ENCODE results near the gene NFYB.

NFYB gene

DNA sequence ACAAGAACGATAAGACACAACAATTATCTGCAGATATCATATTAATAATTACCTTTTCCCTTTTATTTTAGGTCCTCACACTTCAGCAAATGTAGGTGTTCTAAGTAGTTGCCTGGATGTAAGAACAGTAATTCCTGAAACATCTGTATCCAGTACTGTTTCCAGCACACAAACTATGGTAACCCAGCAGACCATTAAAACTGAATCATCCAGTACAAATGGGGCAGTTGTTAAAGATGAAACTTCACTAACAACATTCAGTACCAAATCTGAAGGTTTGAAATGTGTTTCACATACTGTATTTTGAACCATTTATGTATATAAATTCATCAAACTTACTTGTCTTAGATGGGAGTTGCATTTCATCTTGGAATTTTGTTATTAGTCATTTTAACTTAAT lies 42.7 kb downstream of the NFYB start:
- no peaks in the 10 kb centered on the region for H3K27me3 ChIP-seq
- no peak for TF ChIP-seq Cebpa-rat (IDR thresholded peaks at IDR 0.05)
- H3K36me3 ChIP-seq, result peaks cover 66% of the 10 kb centered on the region

DNA sequence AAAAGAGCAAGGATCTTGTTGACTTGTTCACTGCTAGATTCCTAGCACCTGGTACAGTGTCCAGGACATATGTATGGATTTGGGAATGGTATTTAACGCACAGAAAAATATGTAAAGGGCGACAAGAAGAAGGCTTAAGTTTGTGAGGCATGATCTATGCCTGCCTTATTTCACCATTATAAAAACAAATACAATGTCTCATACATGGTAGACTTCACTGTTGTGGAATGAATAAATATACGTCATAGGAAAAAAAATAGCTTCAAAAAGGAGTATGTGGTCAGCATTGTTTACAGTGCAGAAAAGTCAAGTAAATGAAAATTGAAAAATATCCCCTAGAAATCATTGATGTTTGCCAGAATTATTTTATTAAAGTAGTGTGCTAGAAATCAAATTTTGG lies 43.7 kb downstream of the NFYB start:
- no peak overlapping the region for H3K9ac ChIP-seq

More for the DNA sequence above, 42.7 kb downstream of the NFYB start:
- Histone ChIP-seq H3K27ac (no peak overlapping the region), H3K9me3 (no peaks in the 10 kb centered on the region), H3K9ac (no peak overlapping the region), H3K4me2 (no peak overlapping the region), H4K20me1 (no peaks in the 10 kb centered on the region), H3K4me3 (no peak overlapping the region), H3K4me1 (no peaks in the 10 kb centered on the region)

DNA sequence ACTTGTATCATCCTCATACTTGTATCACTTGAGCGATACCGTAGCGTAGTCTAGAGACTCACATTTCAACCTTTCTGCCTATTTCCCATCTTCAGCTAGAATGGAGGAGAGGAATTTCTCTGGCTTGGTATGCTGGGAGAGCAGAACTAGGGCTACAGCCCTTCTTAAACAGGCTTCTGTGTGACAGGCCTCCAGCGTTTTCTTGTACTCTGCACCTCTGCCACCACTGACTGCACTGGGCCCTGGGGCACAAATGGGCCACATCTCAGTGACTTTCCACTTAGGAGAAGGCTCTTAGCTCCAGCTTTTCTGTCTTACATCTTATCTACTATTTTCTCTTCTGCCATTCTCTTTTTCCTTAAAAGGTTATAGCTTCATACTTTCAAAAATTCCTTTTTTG lies 46.9 kb downstream of the NFYB start:
- Histone ChIP-seq H3K9ac (no peak overlapping the region), H3K4me2 (no peak overlapping the region), H3K4me1 (no peaks in the 10 kb centered on the region), H4K20me1 (no peaks in the 10 kb centered on the region), H3K4me3 (no peak overlapping the region), H3K9me3 (no peaks in the 10 kb centered on the region), H3K36me3 (peaks cover 68% of the 10 kb centered on the region), H3K27ac (no peak overlapping the region), H3K27me3 (no peaks in the 10 kb centered on the region)
- TF ChIP-seq Cebpa-rat (IDR thresholded peaks at IDR 0.05), result no peak

More for the DNA sequence above, 43.7 kb downstream of the NFYB start:
- H4K20me1 ChIP-seq, result no peaks in the 10 kb centered on the region
- H3K4me2 ChIP-seq, result no peak overlapping the region
- H3K4me1 ChIP-seq, result no peaks in the 10 kb centered on the region
- H3K27ac ChIP-seq, result no peak overlapping the region
- TF ChIP-seq Cebpa-rat (IDR thresholded peaks at IDR 0.05), result no peak
- H3K27me3 ChIP-seq, result no peaks in the 10 kb centered on the region
- peaks cover 64% of the 10 kb centered on the region for H3K36me3 ChIP-seq
- no peaks in the 10 kb centered on the region for H3K9me3 ChIP-seq
- no peak overlapping the region for H3K4me3 ChIP-seq

DNA sequence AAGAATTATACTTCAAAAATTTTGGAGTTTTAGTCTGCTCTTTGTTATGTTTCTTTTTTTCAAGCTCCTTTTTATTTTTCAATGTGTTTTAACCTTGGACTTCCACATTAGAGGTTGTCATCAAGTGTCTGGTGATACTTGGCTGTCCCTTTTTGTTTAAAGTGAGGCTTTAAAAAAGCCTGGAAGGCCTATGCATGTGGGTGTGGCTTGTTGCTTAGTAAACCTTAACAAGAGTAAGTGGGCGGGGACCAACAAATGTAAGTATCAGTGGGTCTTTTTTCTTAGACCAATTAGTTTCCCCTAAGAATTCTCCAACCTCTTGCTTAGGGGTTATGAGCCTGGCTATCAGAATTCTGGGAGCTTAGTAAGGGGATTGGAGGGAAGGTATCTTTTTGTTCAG lies 47.3 kb downstream of the NFYB start:
- Histone ChIP-seq H3K9me3 (no peaks in the 10 kb centered on the region), H3K4me1 (no peaks in the 10 kb centered on the region), H3K27me3 (no peaks in the 10 kb centered on the region), H3K9ac (no peak overlapping the region), H3K36me3 (peaks cover 73% of the 10 kb centered on the region), H3K27ac (no peak overlapping the region), H3K4me3 (no peak overlapping the region), H4K20me1 (no peaks in the 10 kb centered on the region), H3K4me2 (no peak overlapping the region)
- no peak for TF ChIP-seq Cebpa-rat (IDR thresholded peaks at IDR 0.05)

DNA sequence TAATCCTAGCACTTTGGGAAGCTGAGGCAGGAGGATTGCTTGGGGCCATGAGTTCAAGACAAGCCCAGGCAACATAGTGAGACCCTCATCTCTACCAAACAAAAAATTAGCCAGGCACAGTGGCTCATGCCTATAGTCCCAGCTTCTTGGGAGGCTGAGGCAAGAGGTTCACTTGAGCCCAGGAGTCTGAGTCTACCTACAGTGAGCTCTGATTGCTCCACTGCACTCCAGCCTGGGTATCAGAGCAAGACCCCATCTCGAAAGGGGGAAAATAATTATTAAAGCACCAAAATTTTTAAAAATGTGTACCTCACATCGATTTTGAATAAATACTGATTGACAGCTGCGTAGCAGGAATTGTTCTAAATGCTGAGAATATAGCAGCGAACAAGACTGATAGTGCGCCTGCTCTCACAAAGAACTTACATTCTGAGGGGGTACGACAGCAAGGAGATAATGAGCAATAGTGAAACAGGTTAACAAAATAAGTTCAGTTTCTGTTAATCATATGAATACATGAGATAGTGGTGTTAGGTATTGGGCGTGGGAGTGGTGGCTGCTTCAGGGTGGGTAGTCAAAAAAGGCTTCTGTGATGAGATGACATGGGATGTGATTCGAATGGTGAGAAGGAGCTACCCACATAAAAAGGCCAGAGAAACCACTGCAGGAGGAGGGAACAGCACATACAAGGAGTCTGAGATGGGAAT lies 54.1 kb downstream of the NFYB start:
- Histone ChIP-seq H3K36me3 (peaks cover 82% of the 10 kb centered on the region), H3K27me3 (no peaks in the 10 kb centered on the region), H3K4me3 (no peak overlapping the region), H3K4me2 (no peak overlapping the region), H4K20me1 (no peaks in the 10 kb centered on the region), H3K27ac (no peak overlapping the region), H3K9ac (no peak overlapping the region), H3K9me3 (no peaks in the 10 kb centered on the region), H3K4me1 (no peaks in the 10 kb centered on the region)
- no peak for TF ChIP-seq Cebpa-rat (IDR thresholded peaks at IDR 0.05)

DNA sequence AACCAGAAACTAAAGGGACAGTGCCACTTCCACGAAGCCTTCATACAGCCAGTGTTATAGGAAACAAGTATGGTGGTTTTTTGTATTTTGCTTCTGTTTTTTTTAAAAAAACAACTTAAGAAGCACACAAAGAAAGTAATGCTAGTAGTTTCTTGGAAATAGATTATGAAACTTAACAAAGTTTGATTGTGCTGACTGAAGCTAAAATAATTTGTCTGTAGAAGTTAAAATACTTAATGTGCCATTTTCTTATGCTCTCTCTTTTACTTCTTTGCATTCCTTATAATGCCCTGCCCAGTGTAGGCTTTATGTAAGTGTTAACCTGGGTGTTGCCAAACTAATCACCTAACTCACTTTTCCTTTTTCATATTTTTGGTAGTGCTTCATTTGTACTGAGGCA lies 57.2 kb downstream of the NFYB start:
- Histone ChIP-seq H3K4me1 (no peaks in the 10 kb centered on the region), H3K27me3 (no peaks in the 10 kb centered on the region), H3K9ac (no peak overlapping the region), H4K20me1 (no peaks in the 10 kb centered on the region), H3K27ac (no peak overlapping the region), H3K9me3 (no peaks in the 10 kb centered on the region), H3K36me3 (peaks cover 62% of the 10 kb centered on the region), H3K4me2 (no peak overlapping the region), H3K4me3 (no peak overlapping the region)
- no peak for TF ChIP-seq Cebpa-rat (IDR thresholded peaks at IDR 0.05)

DNA sequence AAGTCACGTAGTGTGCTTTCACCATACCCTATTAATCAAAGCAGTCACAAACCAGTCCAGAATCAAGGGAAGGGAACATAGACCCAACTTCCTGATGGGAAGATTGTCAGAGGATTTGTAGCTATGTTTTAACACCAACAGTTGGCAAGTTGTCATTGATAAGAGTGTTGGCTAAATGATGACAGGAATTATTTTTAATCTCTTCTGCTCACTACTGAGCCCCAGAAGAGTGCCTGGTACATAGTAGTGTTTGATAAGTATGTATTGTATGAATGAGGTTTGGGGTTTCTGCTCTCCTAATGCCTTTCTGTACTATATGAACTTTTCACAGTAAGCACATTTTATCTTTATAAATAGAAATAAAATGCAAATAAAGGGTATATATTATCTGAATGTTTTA lies 59.0 kb downstream of the NFYB start:
- Histone ChIP-seq H3K27ac (no peak overlapping the region), H3K27me3 (no peaks in the 10 kb centered on the region), H3K9me3 (no peaks in the 10 kb centered on the region), H3K9ac (no peak overlapping the region), H3K4me2 (no peak overlapping the region), H3K36me3 (peaks cover 58% of the 10 kb centered on the region), H3K4me3 (no peak overlapping the region), H4K20me1 (no peaks in the 10 kb centered on the region), H3K4me1 (no peaks in the 10 kb centered on the region)
- no peak for TF ChIP-seq Cebpa-rat (IDR thresholded peaks at IDR 0.05)

DNA sequence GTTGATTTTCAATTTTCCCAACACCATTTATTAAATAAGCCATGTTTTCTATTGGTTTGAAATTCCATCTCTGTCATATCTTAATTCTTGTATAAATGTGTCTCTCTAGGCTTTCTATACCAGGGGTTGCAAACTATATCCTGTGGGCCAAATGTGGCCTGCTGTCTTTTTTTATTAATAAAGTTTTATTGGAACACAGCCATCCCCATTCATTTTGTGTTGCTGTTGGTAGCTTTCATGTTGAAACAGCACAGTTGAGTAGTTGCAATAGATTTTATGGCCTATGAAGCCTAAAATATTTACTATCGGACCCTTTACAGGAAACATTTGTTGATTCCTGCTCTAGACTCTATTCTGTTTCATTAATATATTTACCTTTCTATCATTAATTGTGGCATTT lies 64.3 kb downstream of the NFYB start:
- no peaks in the 10 kb centered on the region for H3K4me1 ChIP-seq
- H3K9ac ChIP-seq, result no peak overlapping the region
- H3K4me2 ChIP-seq, result no peak overlapping the region
- peaks cover 39% of the 10 kb centered on the region for H3K36me3 ChIP-seq
- no peaks in the 10 kb centered on the region for H4K20me1 ChIP-seq
- H3K27me3 ChIP-seq, result no peaks in the 10 kb centered on the region
- TF ChIP-seq Cebpa-rat (IDR thresholded peaks at IDR 0.05), result no peak
- H3K27ac ChIP-seq, result no peak overlapping the region
- H3K4me3 ChIP-seq, result no peak overlapping the region
- no peaks in the 10 kb centered on the region for H3K9me3 ChIP-seq

DNA sequence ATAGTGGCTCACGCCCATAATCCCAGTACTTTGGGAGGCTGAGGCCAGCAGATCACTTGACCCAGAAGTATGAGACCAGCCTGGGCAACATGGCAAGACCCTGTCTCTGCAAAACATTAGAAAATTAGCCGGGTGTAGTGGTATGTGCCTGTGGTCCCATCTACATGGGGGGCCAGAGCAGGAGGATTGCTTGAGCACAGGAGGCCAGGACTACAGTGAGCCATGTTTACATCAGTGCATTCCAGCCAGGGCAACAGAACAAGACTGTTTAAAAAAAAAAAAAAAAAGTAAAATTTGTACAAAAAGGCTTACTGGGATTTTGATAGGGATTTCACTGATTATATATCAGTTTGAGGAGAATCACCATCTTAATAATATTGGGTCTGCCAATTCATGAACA lies 65.9 kb downstream of the NFYB start:
- no peak overlapping the region for H3K27ac ChIP-seq
- H3K4me3 ChIP-seq, result no peak overlapping the region
- H3K27me3 ChIP-seq, result no peaks in the 10 kb centered on the region
- peaks cover 39% of the 10 kb centered on the region for H3K36me3 ChIP-seq
- no peak overlapping the region for H3K9ac ChIP-seq
- no peaks in the 10 kb centered on the region for H3K4me1 ChIP-seq
- H3K9me3 ChIP-seq, result no peaks in the 10 kb centered on the region
- no peak for TF ChIP-seq Cebpa-rat (IDR thresholded peaks at IDR 0.05)
- H3K4me2 ChIP-seq, result no peak overlapping the region
- H4K20me1 ChIP-seq, result no peaks in the 10 kb centered on the region
